GM23248 (cell line): ENCODE data around the gene DUSP22. TPM values are rescaled to one million over a fixed set of nuclear protein-coding genes. Genes with fewer than 3 reads are reported as not detected.

Source experiments
- DNase-seq: peaks from one replicate; pipeline ENCODE4 v3.0.0-alpha.2; 2015
- H2AFZ ChIP-seq: fragments of 200-600 bp; sonication (generic); 2 replicates; pipeline ENCODE4 v1.6.1; 2016; ENCODE audit warnings: antibody characterized with exemption
- H3F3A ChIP-seq: fragments of 200-600 bp; sonication (generic); 2 replicates; pipeline ENCODE4 v1.6.1; 2016; ENCODE audit warnings: mild to moderate bottlenecking, antibody characterized with exemption, mixed run types; ENCODE audit not compliant: insufficient read depth
- H3K27ac ChIP-seq: fragments of 200-600 bp; sonication (generic); 2 replicates; pipeline ENCODE4 v1.5.1; 2016; ENCODE audit warnings: mild to moderate bottlenecking
- H3K27me3 ChIP-seq: fragments of 200-600 bp; sonication (generic); replicated peaks from 2 replicates; pipeline ENCODE4 v1.6.1; 2016; ENCODE audit warnings: mild to moderate bottlenecking; ENCODE audit not compliant: insufficient read depth
- H3K36me3 ChIP-seq: fragments of 200-600 bp; sonication (generic); 2 replicates; pipeline ENCODE4 v1.6.1; 2016; ENCODE audit warnings: low read depth, mild to moderate bottlenecking
- H3K4me1 ChIP-seq: fragments of 200-600 bp; sonication (generic); 2 replicates; pipeline ENCODE4 v1.6.1; 2016; ENCODE audit warnings: mild to moderate bottlenecking; ENCODE audit not compliant: insufficient read depth
- H3K4me2 ChIP-seq: fragments of 200-600 bp; sonication (generic); one replicate; pipeline ENCODE4 v1.6.1; 2016; ENCODE audit warnings: mild to moderate bottlenecking; ENCODE audit not compliant: unreplicated experiment
- H3K4me3 ChIP-seq: fragments of 200-600 bp; sonication (generic); 2 replicates; pipeline ENCODE4 v1.5.1; 2016; ENCODE audit warnings: mild to moderate bottlenecking
- H3K79me2 ChIP-seq: fragments of 200-600 bp; sonication (generic); 2 replicates; pipeline ENCODE4 v1.6.1; 2016; ENCODE audit warnings: mild to moderate bottlenecking; ENCODE audit not compliant: insufficient read depth
- H3K9ac ChIP-seq: fragments of 200-600 bp; sonication (generic); 2 replicates; pipeline ENCODE4 v1.6.1; 2016; ENCODE audit warnings: mild to moderate bottlenecking
- H3K9me2 ChIP-seq: fragments of 200-600 bp; sonication (generic); 2 replicates; pipeline ENCODE4 v1.6.1; 2016; ENCODE audit warnings: mixed run types, mild to moderate bottlenecking, moderate library complexity; ENCODE audit not compliant: insufficient read depth
- H3K9me3 ChIP-seq: fragments of 200-600 bp; sonication (generic); one replicate; pipeline ENCODE4 v1.6.1; 2017; ENCODE audit warnings: low read depth
- H4K20me1 ChIP-seq: fragments of 200-600 bp; sonication (generic); 2 replicates; pipeline ENCODE4 v1.6.0; 2016; ENCODE audit not compliant: insufficient read depth
- EZH2 ChIP-seq: fragments of 200-600 bp; sonication (generic); IDR thresholded peaks from 2 replicates; pipeline ENCODE4 v1.6.1; 2018; ENCODE audit warnings: antibody characterized with exemption, mild to moderate bottlenecking; ENCODE audit not compliant: insufficient read depth, poor library complexity, severe bottlenecking
- EZH2phosphoT487 ChIP-seq: fragments of 200-600 bp; sonication (generic); IDR thresholded peaks from 2 replicates; pipeline ENCODE4 v1.6.1; 2018; ENCODE audit warnings: antibody characterized with exemption, moderate library complexity, mild to moderate bottlenecking, low read depth; ENCODE audit not compliant: insufficient read depth
- WGBS, 2 experiments: methylation state at CpG; one replicate each; pipeline ENCODE4 v1.1.6; 2015 to 2017; ENCODE audit warnings: low lambda C conversion rate in 2 of 2, low coverage in 1 of 2; ENCODE audit errors: missing lambda C conversion rate in 2 of 2; 5-methylcytosine and 5-hydroxymethylcytosine counted together
- in situ Hi-C: fragments of 300-500 bp; cut with MboI; formaldehyde crosslinking; loops from 2 replicates; pipeline ENCODE4 v1.15.0; 2020
- polyA plus RNA-seq: library from polyadenylated mRNA; unstranded; fragments of >200 nt; fragmentation: Nextera tagmentation; extraction: Ambion mirVana; gene quantifications from 2 replicates; pipeline ENCODE4 v1.2.1, GENCODE V29; 2016
- total RNA-seq: library from RNA; depleted of rRNA; stranded (reverse); fragments of >200 nt; shearing (Covaris generic); gene quantifications from 2 replicates; pipeline ENCODE4 v1.2.3, GENCODE V29; 2014

Gene DUSP22
- total and polyA plus RNA-seq, 2 experiments from 2014 or later = 12.4 to 15.7 TPM

GRCh38 chr6:393391-394221 lies 101.3 kb downstream of the DUSP22 start:
- H3K4me1 ChIP-seq = no peaks in the 10 kb centered on the region
- no peaks in the 10 kb centered on the region for H4K20me1 ChIP-seq
- H3K79me2 ChIP-seq = no peaks in the 10 kb centered on the region
- no peaks in the 10 kb centered on the region for H3F3A ChIP-seq
- no peak overlapping the region for H3K27ac ChIP-seq
- in situ Hi-C loops = no loop called here
- no peaks in the 10 kb centered on the region for H3K36me3 ChIP-seq
- no peak for DNase-seq
- TF ChIP-seq EZH2 (no peak), EZH2phosphoT487 (no peak)
- H2AFZ ChIP-seq = no peak overlapping the region
- no peak overlapping the region for H3K4me3 ChIP-seq
- no peaks in the 10 kb centered on the region for H3K9me2 ChIP-seq
- no peak overlapping the region for H3K4me2 ChIP-seq
- no peaks in the 10 kb centered on the region for H3K9me3 ChIP-seq
- H3K9ac ChIP-seq = no peak overlapping the region
- WGBS, 2 experiments = 4 to 5% methylated on average over 29 to 56 of the region's 68 CpGs
- peaks cover 89% of the 10 kb centered on the region for H3K27me3 ChIP-seq

GRCh38 chr6:394641-395289 lies 102.5 kb downstream of the DUSP22 start:
- in situ Hi-C loops = no loop called here
- H2AFZ ChIP-seq = no peak overlapping the region

GRCh38 chr6:395432-396125 lies 103.3 kb downstream of the DUSP22 start:
- H3K27ac ChIP-seq = no peak overlapping the region
- no peaks in the 10 kb centered on the region for H3K9me2 ChIP-seq
- no peaks in the 10 kb centered on the region for H3F3A ChIP-seq
- no peak overlapping the region for H3K4me2 ChIP-seq
- peaks cover 80% of the 10 kb centered on the region for H3K27me3 ChIP-seq
- no peaks in the 10 kb centered on the region for H4K20me1 ChIP-seq
- H3K9ac ChIP-seq = no peak overlapping the region
- no peak for DNase-seq
- in situ Hi-C loops = no loop called here
- H3K36me3 ChIP-seq = no peaks in the 10 kb centered on the region
- no peaks in the 10 kb centered on the region for H3K9me3 ChIP-seq
- no peak overlapping the region for H2AFZ ChIP-seq
- H3K4me3 ChIP-seq = no peak overlapping the region
- TF ChIP-seq EZH2phosphoT487 (no peak), EZH2 (no peak)
- H3K4me1 ChIP-seq = no peaks in the 10 kb centered on the region
- no peaks in the 10 kb centered on the region for H3K79me2 ChIP-seq
- WGBS, 2 experiments = 42 to 44% methylated on average over 10 of the region's 10 CpGs

More at GRCh38 chr6:394641-395289, 102.5 kb downstream of the DUSP22 start:
- H4K20me1 ChIP-seq = no peaks in the 10 kb centered on the region
- DNase-seq = no peak
- H3K4me2 ChIP-seq = no peak overlapping the region
- no peaks in the 10 kb centered on the region for H3K79me2 ChIP-seq
- no peaks in the 10 kb centered on the region for H3K9me3 ChIP-seq
- no peaks in the 10 kb centered on the region for H3K9me2 ChIP-seq
- H3K36me3 ChIP-seq = no peaks in the 10 kb centered on the region
- WGBS, 2 experiments = 72 to 74% methylated on average over 13 of the region's 13 CpGs
- H3K4me3 ChIP-seq = no peak overlapping the region
- H3F3A ChIP-seq = no peaks in the 10 kb centered on the region
- no peaks in the 10 kb centered on the region for H3K4me1 ChIP-seq
- H3K27ac ChIP-seq = no peak overlapping the region
- no peak for TF ChIP-seq EZH2phosphoT487
- TF ChIP-seq EZH2 = no peak
- peaks cover 82% of the 10 kb centered on the region for H3K27me3 ChIP-seq
- H3K9ac ChIP-seq = no peak overlapping the region

GRCh38 chr6:396126-396520 lies 103.8 kb downstream of the DUSP22 start:
- no peaks in the 10 kb centered on the region for H3K79me2 ChIP-seq

More at GRCh38 chr6:396126-396520, 103.8 kb downstream of the DUSP22 start:
- WGBS, 2 experiments = 4 to 9% methylated on average over 6 of the region's 6 CpGs
- TF ChIP-seq EZH2 = no peak
- TF ChIP-seq EZH2phosphoT487 = no peak
- Histone ChIP-seq H3K4me2 (no peak overlapping the region), H2AFZ (no peak overlapping the region), H3K4me1 (no peaks in the 10 kb centered on the region), H3K9me3 (no peaks in the 10 kb centered on the region), H3F3A (no peaks in the 10 kb centered on the region), H3K27me3 (peaks cover 74% of the 10 kb centered on the region), H4K20me1 (no peaks in the 10 kb centered on the region), H3K9me2 (no peaks in the 10 kb centered on the region), H3K36me3 (no peaks in the 10 kb centered on the region), H3K27ac (no peak overlapping the region), H3K4me3 (no peak overlapping the region), H3K9ac (no peak overlapping the region)
- no peak for DNase-seq
- in situ Hi-C loops = no loop called here
